CD14-positive monocyte (primary cell): ENCODE measurements around the gene TIGD2. TPM values are rescaled to one million over a fixed set of nuclear protein-coding genes. Genes with fewer than 3 reads are reported as not detected.
A peak's percentile ranks its signal among the peaks of the same experiment; 100 is the strongest.

Source experiments
- DNase-seq, 3 donors: peaks; one replicate each; pipeline ENCODE4 v3.0.0-alpha.2; 2011 to 2022
- H2AFZ ChIP-seq: 2 replicates; pipeline ENCODE4 v1.6.0; 2012; ENCODE audit warnings: mild to moderate bottlenecking, low read depth, low read length, inconsistent platforms; ENCODE audit not compliant: insufficient read depth, poor library complexity, severe bottlenecking
- H3K27ac ChIP-seq, 2 donors: 1 replicate in 1 of 2; 2 replicates in 1 of 2; pipeline ENCODE4 v1.5.1; 2012 to 2013; ENCODE audit warnings: low read length in 2 of 2, control low read depth in 1 of 2, inconsistent platforms in 1 of 2, low read depth in 1 of 2, mild to moderate bottlenecking in 1 of 2
- H3K27me3 ChIP-seq, 2 donors: one replicate each; pipeline versions ENCODE4 v1.6.0 to v1.6.1; 2011 to 2013; ENCODE audit warnings: low read length in 2 of 2; ENCODE audit not compliant: control insufficient read depth in 2 of 2, insufficient read depth in 2 of 2
- H3K36me3 ChIP-seq, 2 donors: replicated peaks in 1 of 2; 1 replicate in 1 of 2; 2 replicates in 1 of 2; pipeline versions ENCODE4 v1.5.1 to v1.6.1; 2012 to 2013; ENCODE audit warnings: low read length in 2 of 2, control low read depth in 1 of 2, inconsistent platforms in 1 of 2, mild to moderate bottlenecking in 1 of 2; ENCODE audit not compliant: insufficient read depth in 2 of 2, control insufficient read depth in 1 of 2
- H3K4me1 ChIP-seq, 2 donors: 1 replicate in 1 of 2; 2 replicates in 1 of 2; pipeline versions ENCODE4 v1.5.1 to v1.6.1; 2012 to 2013; ENCODE audit warnings: low read length in 2 of 2, control low read depth in 1 of 2, inconsistent platforms in 1 of 2, mild to moderate bottlenecking in 1 of 2, moderate library complexity in 1 of 2; ENCODE audit not compliant: insufficient read depth in 2 of 2, control insufficient read depth in 1 of 2
- H3K4me2 ChIP-seq: replicated peaks from 2 replicates; pipeline ENCODE3; 2012; ENCODE audit warnings: low read length, moderate library complexity, mild to moderate bottlenecking; ENCODE audit not compliant: poor library complexity, severe bottlenecking; ENCODE audit errors: extremely low read depth
- H3K4me3 ChIP-seq, 3 experiments: fragments of 200-600 bp in 1 of 3; sonication (generic) in 1 of 3; replicated peaks in 1 of 3; 1 replicate in 2 of 3; 2 replicates in 1 of 3; pipeline ENCODE4 v1.5.1; 2011 to 2013; ENCODE audit warnings: low read length in 3 of 3, mild to moderate bottlenecking in 3 of 3, control low read depth in 2 of 3, low read depth in 2 of 3, inconsistent platforms in 1 of 3, moderate library complexity in 1 of 3
- H3K79me2 ChIP-seq: 2 replicates; pipeline ENCODE4 v1.6.0; 2012; ENCODE audit warnings: mild to moderate bottlenecking, control low read depth, inconsistent platforms, low read length, moderate library complexity; ENCODE audit not compliant: insufficient read depth
- H3K9ac ChIP-seq: 2 replicates; pipeline ENCODE4 v1.6.0; 2017; ENCODE audit warnings: low read length, mild to moderate bottlenecking; ENCODE audit not compliant: insufficient read depth, poor library complexity, severe bottlenecking
- H3K9me3 ChIP-seq, 2 donors: replicated peaks in 1 of 2; 1 replicate in 1 of 2; 2 replicates in 1 of 2; pipeline versions ENCODE4 v1.5.1 to v1.6.1; 2012 to 2013; ENCODE audit warnings: low read length in 2 of 2, control low read depth in 1 of 2; ENCODE audit not compliant: control insufficient read depth in 1 of 2, insufficient read depth in 1 of 2
- H4K20me1 ChIP-seq: 2 replicates; pipeline ENCODE4 v1.6.0; 2012; ENCODE audit warnings: mild to moderate bottlenecking, low read length, control low read depth, moderate library complexity; ENCODE audit not compliant: insufficient read depth
- H3K27ac Mint-ChIP-seq, 7 donors: one replicate each; pipeline ENCODE4 v1.8.0; 2020; ENCODE audit warnings: mild to moderate bottlenecking in 7 of 7, mixed read lengths in 7 of 7, moderate library complexity in 6 of 7, inconsistent platforms in 2 of 7
- H3K27me3 Mint-ChIP-seq, 3 donors: one replicate each; pipeline ENCODE4 v1.8.0; 2021 to 2022; ENCODE audit warnings: low read depth in 3 of 3, mild to moderate bottlenecking in 3 of 3, mixed read lengths in 3 of 3, moderate library complexity in 3 of 3, inconsistent platforms in 1 of 3
- H3K36me3 Mint-ChIP-seq, 2 donors: one replicate each; pipeline ENCODE4 v1.8.0; 2020; ENCODE audit warnings: mixed read lengths in 2 of 2, inconsistent platforms in 1 of 2, mild to moderate bottlenecking in 1 of 2
- H3K4me1 Mint-ChIP-seq: one replicate; pipeline ENCODE4 v1.8.0; 2020; ENCODE audit warnings: mild to moderate bottlenecking, mixed read lengths
- H3K4me3 Mint-ChIP-seq, 2 donors: one replicate each; pipeline ENCODE4 v1.8.0; 2020; ENCODE audit warnings: mild to moderate bottlenecking in 2 of 2, mixed read lengths in 2 of 2, moderate library complexity in 1 of 2
- H3K9me3 Mint-ChIP-seq, 7 donors: one replicate each; pipeline ENCODE4 v1.8.0; 2020 to 2022; ENCODE audit warnings: mixed read lengths in 7 of 7, mild to moderate bottlenecking in 6 of 7, moderate library complexity in 6 of 7, inconsistent platforms in 2 of 7
- WGBS: methylation state at CpG from one replicate; pipeline ENCODE4 v1.1.5; 2013; ENCODE audit warnings: missing lambda C conversion rate; ENCODE audit not compliant: insufficient coverage; 5-methylcytosine and 5-hydroxymethylcytosine counted together
- intact Hi-C, 2 donors: fragments of 100-400 bp; cut with micrococcal nuclease; formaldehyde crosslinking; loops; one replicate each; pipeline versions ENCODE4 v1.15.0 to v1.15.1; 2023
- polyA plus RNA-seq, 3 donors: library from polyadenylated mRNA; depleted of rRNA in 1 of 3; unstranded in 2 of 3; stranded (reverse) in 1 of 3; fragments of 300-500 nt in 2 of 3; fragments of >200 nt in 1 of 3; fragmentation: Illumina TruSeq in 2 of 3; gene quantifications; 1 replicate in 2 of 3; 2 replicates in 1 of 3; pipeline ENCODE4 v1.2.3, GENCODE V29; 2012 to 2021
- TF ChIP-seq, protein P1 (sequence below): fragments of 200-600 bp; IDR thresholded peaks from one replicate; pipeline ENCODE4 v1.8.0; 2022; ENCODE audit warnings: antibody characterized with exemption, mild to moderate bottlenecking

TIGD2 gene
- polyA plus RNA-seq, 3 donors, result 1.00 to 2.4 (median 2.1) TPM

- Histone ChIP-seq H3K4me2 (no peak overlapping the region), H4K20me1 (no peaks in the 10 kb centered on the region), H2AFZ (no peak overlapping the region), H3K9ac (no peak overlapping the region), H3K27ac (no peak overlapping the region), H3K4me1 (no peaks in the 10 kb centered on the region), H3K9me3 (no peaks in the 10 kb centered on the region), H3K79me2 (no peaks in the 10 kb centered on the region), H3K4me3 (no peak overlapping the region), H3K36me3 (no peaks in the 10 kb centered on the region), H3K27me3 (peaks cover 0 to 3% of the 10 kb centered on the region in 2 donors)
- H3K27ac Mint-ChIP-seq, result no peak overlapping the region
- no peaks in the 10 kb centered on the region for H3K4me1 Mint-ChIP-seq
- H3K27me3 Mint-ChIP-seq, result peaks cover 3 to 4% (median 4%) of the 10 kb centered on the region in 3 donors
- DNase-seq, result peak; percentile 5 to 46 (median 33)
- H3K4me3 Mint-ChIP-seq, result no peak overlapping the region
- TF ChIP-seq, protein P1, sequence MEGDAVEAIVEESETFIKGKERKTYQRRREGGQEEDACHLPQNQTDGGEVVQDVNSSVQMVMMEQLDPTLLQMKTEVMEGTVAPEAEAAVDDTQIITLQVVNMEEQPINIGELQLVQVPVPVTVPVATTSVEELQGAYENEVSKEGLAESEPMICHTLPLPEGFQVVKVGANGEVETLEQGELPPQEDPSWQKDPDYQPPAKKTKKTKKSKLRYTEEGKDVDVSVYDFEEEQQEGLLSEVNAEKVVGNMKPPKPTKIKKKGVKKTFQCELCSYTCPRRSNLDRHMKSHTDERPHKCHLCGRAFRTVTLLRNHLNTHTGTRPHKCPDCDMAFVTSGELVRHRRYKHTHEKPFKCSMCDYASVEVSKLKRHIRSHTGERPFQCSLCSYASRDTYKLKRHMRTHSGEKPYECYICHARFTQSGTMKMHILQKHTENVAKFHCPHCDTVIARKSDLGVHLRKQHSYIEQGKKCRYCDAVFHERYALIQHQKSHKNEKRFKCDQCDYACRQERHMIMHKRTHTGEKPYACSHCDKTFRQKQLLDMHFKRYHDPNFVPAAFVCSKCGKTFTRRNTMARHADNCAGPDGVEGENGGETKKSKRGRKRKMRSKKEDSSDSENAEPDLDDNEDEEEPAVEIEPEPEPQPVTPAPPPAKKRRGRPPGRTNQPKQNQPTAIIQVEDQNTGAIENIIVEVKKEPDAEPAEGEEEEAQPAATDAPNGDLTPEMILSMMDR, result peak; percentile 76
- peaks cover 0 to 1% (median 0%) of the 10 kb centered on the region in 7 donors for H3K9me3 Mint-ChIP-seq
- H3K36me3 Mint-ChIP-seq, result no peaks in the 10 kb centered on the region
- no CpG with 5 or more reads among the region's 2 CpGs for WGBS
- intact Hi-C loops, result no loop called here
Observed at GRCh38 chr4:89158884-89159503, 47.7 kb downstream of the TIGD2 start.

GRCh38 chr4:89160806-89161205 lies 49.5 kb downstream of the TIGD2 start:
- TF ChIP-seq, protein P1, result no peak
- no peak overlapping the region for H3K9ac ChIP-seq
- H3K4me3 Mint-ChIP-seq, result no peak overlapping the region
- DNase-seq, result no peak
- no peak overlapping the region for H3K27ac Mint-ChIP-seq
- no peaks in the 10 kb centered on the region for H3K79me2 ChIP-seq
- H2AFZ ChIP-seq, result no peak overlapping the region
- no peaks in the 10 kb centered on the region for H3K36me3 ChIP-seq
- peaks cover 0 to 3% of the 10 kb centered on the region in 2 donors for H3K27me3 ChIP-seq
- peaks cover 3 to 4% (median 4%) of the 10 kb centered on the region in 3 donors for H3K27me3 Mint-ChIP-seq
- H3K4me1 ChIP-seq, result no peaks in the 10 kb centered on the region
- WGBS, result no CpG with 5 or more reads among the region's 2 CpGs
- H3K4me2 ChIP-seq, result no peak overlapping the region
- H3K9me3 ChIP-seq, result no peaks in the 10 kb centered on the region
- H4K20me1 ChIP-seq, result no peaks in the 10 kb centered on the region
- H3K4me1 Mint-ChIP-seq, result no peaks in the 10 kb centered on the region
- intact Hi-C loops, result no loop called here
- peaks cover 0 to 1% (median 0%) of the 10 kb centered on the region in 7 donors for H3K9me3 Mint-ChIP-seq
- no peak overlapping the region for H3K4me3 ChIP-seq
- no peak overlapping the region for H3K27ac ChIP-seq
- no peaks in the 10 kb centered on the region for H3K36me3 Mint-ChIP-seq
